Uterus (tissue), 4 donors: ENCODE measurements around the gene C11orf91. TPM values are rescaled to one million over a fixed set of nuclear protein-coding genes. Genes with fewer than 3 reads are reported as not detected.

Experiments
- DNase-seq, 2 donors: peaks; one replicate each; pipeline ENCODE4 v3.0.0-alpha.2; 2019 to 2020
- H3K27ac ChIP-seq, 2 donors: fragments of 200-600 bp; sonication (generic); 1 replicate in 1 of 2; 2 replicates in 1 of 2; pipeline ENCODE4 v1.5.1; 2016 to 2018
- H3K27me3 ChIP-seq, 2 donors: fragments of 200-600 bp; sonication (generic); one replicate each; pipeline ENCODE4 v1.5.1; 2018 to 2019; ENCODE audit warnings: control low read depth in 1 of 2
- H3K36me3 ChIP-seq, 2 donors: fragments of 200-600 bp; sonication (generic); one replicate each; pipeline ENCODE4 v1.5.1; 2019; ENCODE audit warnings: control low read depth in 1 of 2
- H3K4me1 ChIP-seq, 2 donors: fragments of 200-600 bp; sonication (generic); one replicate each; pipeline ENCODE4 v1.5.1; 2018 to 2019; ENCODE audit warnings: control low read depth in 1 of 2
- H3K4me3 ChIP-seq, 2 donors: fragments of 200-600 bp; sonication (generic); 1 replicate in 1 of 2; 2 replicates in 1 of 2; pipeline ENCODE4 v1.5.1; 2018 to 2019; ENCODE audit warnings: mild to moderate bottlenecking in 1 of 2
- H3K9me3 ChIP-seq, 2 donors: fragments of 200-600 bp; sonication (generic); one replicate each; pipeline ENCODE4 v1.5.1; 2019; ENCODE audit warnings: control low read depth in 1 of 2
- POLR2A ChIP-seq, 2 donors: fragments of 450-650 bp; IDR thresholded peaks; one replicate each; pipeline ENCODE4 v1.6.1; 2016; ENCODE audit warnings: antibody characterized with exemption in 2 of 2, mild to moderate bottlenecking in 1 of 2, moderate library complexity in 1 of 2
- intact Hi-C: fragments of 100-400 bp; cut with DNase I; formaldehyde crosslinking; loops from one replicate; pipeline ENCODE4 v1.15.1; 2023; ENCODE audit warnings: low total_unique reads
- total RNA-seq, 4 donors: library from RNA; depleted of rRNA in 3 of 4; stranded (reverse); fragments of >200 nt in 3 of 4; gene quantifications; one replicate each; pipeline versions ENCODE4 v1.1.0 to v1.2.4, GENCODE V29; 2014 to 2023
- TF ChIP-seq, protein P1 (sequence below), 4 experiments: fragments of 200-600 bp in 2 of 4; fragments of 450-650 bp in 2 of 4; sonication (generic) in 2 of 4; IDR thresholded peaks; one replicate each; pipeline ENCODE4 v1.5.1; 2016 to 2019; ENCODE audit warnings: antibody characterized with exemption in 4 of 4, mild to moderate bottlenecking in 2 of 4, moderate library complexity in 1 of 4
- donor health status: DM: yes; HTN: yes; CAD: no.

The C11orf91 gene
- total RNA-seq, 4 donors from 2014 or later, result not detected

DNA sequence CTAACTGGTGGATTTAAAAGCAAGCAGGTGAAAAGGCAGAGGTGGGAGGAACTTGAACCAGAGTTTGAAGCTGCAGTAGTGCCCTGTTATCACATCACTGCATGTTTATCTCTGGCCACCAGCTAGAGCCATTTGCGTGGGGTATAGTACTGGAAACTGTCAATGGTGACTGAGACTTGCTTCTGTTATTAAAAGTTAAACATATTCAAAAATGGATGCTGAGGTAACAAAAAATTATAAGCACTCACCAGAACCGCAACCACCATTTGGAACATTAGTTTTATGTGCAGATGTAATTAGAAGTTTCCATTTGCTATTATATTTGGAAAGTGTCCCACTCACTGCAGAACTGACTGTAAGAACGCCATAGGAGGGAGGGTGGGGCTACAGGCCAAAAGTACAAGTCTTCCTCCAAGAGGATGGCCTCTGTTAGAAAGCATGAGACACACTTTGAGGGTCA, 36.8 kb upstream of the C11orf91 start:
- Histone ChIP-seq H3K27ac (peak overlapping the region; percentile 86 to 93), H3K36me3 (no peaks in the 10 kb centered on the region), H3K4me3 (no peak overlapping the region), H3K9me3 (no peaks in the 10 kb centered on the region), H3K4me1 (no peaks in the 10 kb centered on the region), H3K27me3 (no peaks in the 10 kb centered on the region)
- TF ChIP-seq, protein P1, sequence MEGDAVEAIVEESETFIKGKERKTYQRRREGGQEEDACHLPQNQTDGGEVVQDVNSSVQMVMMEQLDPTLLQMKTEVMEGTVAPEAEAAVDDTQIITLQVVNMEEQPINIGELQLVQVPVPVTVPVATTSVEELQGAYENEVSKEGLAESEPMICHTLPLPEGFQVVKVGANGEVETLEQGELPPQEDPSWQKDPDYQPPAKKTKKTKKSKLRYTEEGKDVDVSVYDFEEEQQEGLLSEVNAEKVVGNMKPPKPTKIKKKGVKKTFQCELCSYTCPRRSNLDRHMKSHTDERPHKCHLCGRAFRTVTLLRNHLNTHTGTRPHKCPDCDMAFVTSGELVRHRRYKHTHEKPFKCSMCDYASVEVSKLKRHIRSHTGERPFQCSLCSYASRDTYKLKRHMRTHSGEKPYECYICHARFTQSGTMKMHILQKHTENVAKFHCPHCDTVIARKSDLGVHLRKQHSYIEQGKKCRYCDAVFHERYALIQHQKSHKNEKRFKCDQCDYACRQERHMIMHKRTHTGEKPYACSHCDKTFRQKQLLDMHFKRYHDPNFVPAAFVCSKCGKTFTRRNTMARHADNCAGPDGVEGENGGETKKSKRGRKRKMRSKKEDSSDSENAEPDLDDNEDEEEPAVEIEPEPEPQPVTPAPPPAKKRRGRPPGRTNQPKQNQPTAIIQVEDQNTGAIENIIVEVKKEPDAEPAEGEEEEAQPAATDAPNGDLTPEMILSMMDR (IDR thresholded peaks at IDR 0.05), result no peak
- no peak for TF ChIP-seq POLR2A (IDR thresholded peaks at IDR 0.05)
- no peak for DNase-seq
- intact Hi-C loops, result no loop called here

GRCh38 chr11:33736148-33736812, 35.7 kb upstream of the C11orf91 start, which contains the start of gene CD59:
Gene CD59 (minus strand): TSS chr11:33736423. CDS start chr11:33722445, 13,978 bp downstream.
- intact Hi-C loops, result no loop called here
- peak; percentile 92 for TF ChIP-seq POLR2A (IDR thresholded peaks at IDR 0.05)
- TF ChIP-seq, protein P1 (IDR thresholded peaks at IDR 0.05), result no peak
- Histone ChIP-seq H3K36me3 (no peaks in the 10 kb centered on the region), H3K27me3 (no peaks in the 10 kb centered on the region), H3K9me3 (no peaks in the 10 kb centered on the region), H3K27ac (peak within 1 kb of the TSS; percentile 86 to 93), H3K4me1 (no peaks in the 10 kb centered on the region), H3K4me3 (peak within 1 kb of the TSS; percentile 66 to 85)
- DNase-seq, result peak; percentile 96

DNA sequence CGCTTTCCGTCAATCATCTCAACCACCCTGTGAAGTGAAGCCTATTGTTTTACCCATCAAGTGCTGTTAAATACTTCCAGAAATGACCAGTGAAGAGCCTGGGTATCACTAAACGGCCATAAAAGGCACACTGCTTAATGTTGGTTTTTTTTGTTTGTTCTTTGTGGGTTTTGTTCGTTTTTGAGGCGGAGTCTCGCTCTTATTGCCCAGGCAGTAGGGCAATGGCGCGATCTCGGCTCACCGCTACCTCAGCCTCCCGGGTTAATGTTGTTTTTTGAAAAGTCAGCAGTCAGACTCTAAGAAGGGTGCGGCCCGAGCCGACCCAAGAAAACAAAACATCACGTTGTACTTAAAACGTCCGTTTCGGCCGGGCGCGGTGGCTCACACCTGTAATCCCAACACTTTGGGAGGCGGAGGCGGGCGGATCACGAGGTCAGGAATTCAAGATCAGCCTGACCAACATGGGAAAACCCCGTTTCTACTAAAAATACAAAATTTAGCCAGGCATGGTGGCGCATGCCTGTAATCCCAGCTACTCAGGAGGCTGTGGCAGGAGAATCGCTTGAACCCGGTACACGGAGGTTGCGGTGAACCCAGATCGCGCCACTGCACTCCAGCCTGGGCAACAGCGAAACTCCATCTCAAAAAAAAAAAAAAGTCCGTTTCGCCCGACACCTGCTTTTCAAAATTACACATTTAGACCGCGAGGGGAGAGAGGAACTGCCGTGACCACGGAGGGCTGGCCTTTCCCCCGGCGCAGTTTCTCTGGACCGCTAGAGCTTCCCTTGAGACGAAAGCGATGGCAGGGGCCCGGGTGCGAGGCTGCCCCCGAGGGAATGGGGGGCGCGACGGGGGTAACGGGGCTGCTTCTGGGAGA, 34.9 kb upstream of the C11orf91 start:
- peak overlapping the region; percentile 66 to 85 for H3K4me3 ChIP-seq
- no peaks in the 10 kb centered on the region for H3K36me3 ChIP-seq
- H3K27me3 ChIP-seq, result no peaks in the 10 kb centered on the region
- intact Hi-C loops, result no loop called here
- no peak for DNase-seq
- H3K27ac ChIP-seq, result peak overlapping the region; percentile 86 to 93
- H3K4me1 ChIP-seq, result no peaks in the 10 kb centered on the region
- TF ChIP-seq, protein P1 (IDR thresholded peaks at IDR 0.05), result no peak
- TF ChIP-seq POLR2A (IDR thresholded peaks at IDR 0.05), result no peak
- H3K9me3 ChIP-seq, result no peaks in the 10 kb centered on the region

GRCh38 chr11:33734441-33735270, 34.0 kb upstream of the C11orf91 start:
- Histone ChIP-seq H3K4me1 (no peaks in the 10 kb centered on the region), H3K9me3 (no peaks in the 10 kb centered on the region), H3K27me3 (no peaks in the 10 kb centered on the region), H3K4me3 (peak overlapping the region; percentile 66 to 85), H3K36me3 (no peaks in the 10 kb centered on the region), H3K27ac (peak overlapping the region; percentile 86 to 93)
- TF ChIP-seq, protein P1 (IDR thresholded peaks at IDR 0.05), result no peak
- TF ChIP-seq POLR2A (IDR thresholded peaks at IDR 0.05), result peak in 1 of 2 donors; percentile 8
- DNase-seq, result no peak
- intact Hi-C loops, result no loop called here
